ENCODE results near the gene CLEC12A.
"Not testable (repeated sequence)": the region's sequence is repeated elsewhere in the genome, so short reads cannot be mapped to it uniquely, and the experiment has no call there.

Gene CLEC12A

DNA sequence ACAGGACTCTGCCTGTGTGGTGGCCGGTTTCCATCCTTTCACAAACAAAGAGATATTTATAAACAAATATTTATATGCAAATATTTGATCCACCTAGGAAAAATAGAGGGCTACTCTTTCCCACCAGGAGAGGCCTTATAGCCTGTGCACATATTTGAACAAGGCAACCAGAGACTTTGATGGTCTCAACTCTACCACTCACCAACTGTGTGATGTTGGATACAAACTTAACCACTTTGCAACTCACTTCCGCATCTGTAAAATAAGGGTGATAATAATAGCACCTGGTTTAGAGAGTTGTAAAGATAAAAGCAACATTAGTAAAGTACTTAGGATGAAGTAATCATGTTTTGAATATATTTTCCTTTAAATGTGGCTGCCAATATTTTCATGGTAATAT is 1.5 kb upstream of the CLEC12A start:
- no peak for DNase-seq (ENCODE audit: low read depth, low spot score)

- no peak for DNase-seq (ENCODE audit: low read depth, low spot score)
These were observed 2.7 kb downstream of the CLEC12A start for GRCh38 chr12:9973949-9974348.

- not testable (repeated sequence) for DNase-seq (ENCODE audit: low read depth, low spot score)
These were observed 3.5 kb downstream of the CLEC12A start for GRCh38 chr12:9974731-9975130.

DNA sequence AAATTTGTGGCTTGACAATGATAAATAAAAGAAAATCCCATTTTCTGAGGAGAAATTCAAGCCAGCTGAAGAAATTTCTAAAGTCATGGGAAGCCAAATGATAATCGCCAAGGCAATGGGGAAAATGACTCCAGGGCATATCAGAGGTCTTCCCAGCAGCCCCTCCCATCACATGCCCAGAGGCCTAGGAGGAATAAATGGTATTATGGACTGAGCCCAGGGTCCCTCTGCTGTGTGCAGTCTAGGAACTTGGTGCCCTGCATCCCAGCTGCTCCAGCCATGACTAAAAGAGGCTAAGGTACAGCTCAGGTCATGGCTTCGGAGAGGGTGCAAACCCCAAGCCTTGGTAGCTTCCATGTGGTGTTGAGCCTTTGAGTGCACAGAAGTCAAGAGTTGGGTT is 4.4 kb downstream of the CLEC12A start:
- DNase-seq (ENCODE audit: low read depth, low spot score) = no peak

- DNase-seq (ENCODE audit: low read depth, low spot score) = not testable (repeated sequence)
These were observed 5.4 kb downstream of the CLEC12A start for GRCh38 chr12:9976626-9977025.

DNA sequence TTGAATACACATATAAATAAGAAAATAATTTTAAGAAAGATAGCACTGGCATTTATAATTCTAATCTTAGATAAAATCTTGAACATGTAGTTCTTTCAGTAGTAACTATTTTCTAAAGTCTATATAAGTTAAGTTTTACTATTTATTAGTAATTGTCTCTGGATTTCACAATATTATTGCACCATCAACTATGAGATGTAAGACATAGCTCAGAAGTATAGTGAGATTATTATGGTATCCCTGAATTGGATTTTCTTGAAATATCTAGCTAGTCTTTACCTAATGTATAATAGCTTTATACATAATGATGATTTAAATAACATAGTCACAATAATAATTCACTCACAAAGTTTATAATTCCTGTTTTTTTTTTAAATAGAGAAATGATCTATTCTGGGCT is 6.7 kb downstream of the CLEC12A start:
- DNase-seq (ENCODE audit: low read depth, low spot score) = no peak

GRCh38 chr12:9980126-9980525 is 8.9 kb downstream of the CLEC12A start:
- no peak for DNase-seq (ENCODE audit: low read depth, low spot score)

DNA sequence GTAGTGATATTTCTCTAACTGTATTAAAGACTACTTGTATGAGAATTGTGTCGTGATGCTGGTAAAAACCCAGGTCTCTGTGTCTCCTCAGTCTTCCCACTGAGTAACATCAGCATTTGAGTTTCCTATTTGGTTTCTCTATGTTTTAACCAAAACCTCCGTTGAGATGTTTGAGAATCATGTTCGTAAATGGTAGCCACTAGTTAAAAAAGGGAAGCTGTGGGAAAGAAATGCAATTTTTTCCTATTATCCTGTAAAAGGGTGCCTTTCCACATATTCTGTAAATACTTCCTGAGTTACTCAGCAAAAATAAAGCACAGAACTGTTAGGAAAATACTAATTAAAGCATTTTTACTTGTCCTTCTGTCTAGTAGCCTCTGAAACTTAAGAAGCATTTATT is 20.7 kb downstream of the CLEC12A start:
- DNase-seq (ENCODE audit: low read depth, low spot score) = no peak

DNA sequence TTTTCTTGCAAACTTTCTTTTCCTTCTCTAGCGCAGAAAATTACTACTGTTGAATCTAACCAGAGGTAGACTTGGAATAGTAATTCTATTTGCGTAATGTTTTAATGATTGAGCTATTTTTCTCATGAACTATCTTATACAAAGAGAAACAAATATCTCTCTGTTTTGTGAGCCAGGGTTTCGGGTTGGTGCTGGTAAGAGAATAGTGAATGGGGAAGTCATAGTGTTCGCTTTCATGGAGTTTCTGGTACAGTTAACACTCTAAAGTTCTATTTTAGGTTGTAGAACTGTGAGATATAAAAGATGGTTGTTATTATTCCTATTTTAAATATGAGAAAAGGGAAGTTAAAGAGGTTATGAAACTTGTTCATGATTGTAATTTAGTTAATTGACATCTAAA is 21.1 kb downstream of the CLEC12A start:
- no peak for DNase-seq (ENCODE audit: low read depth, low spot score)

- no peak for DNase-seq (ENCODE audit: low read depth, low spot score)
These were observed 27.8 kb downstream of the CLEC12A start, which contains the start of gene CLEC1B for GRCh38 chr12:9999016-9999415. TSS of gene CLEC1B (minus strand) at chr12:9999121. CDS start at chr12:9999100, 21 bp downstream.

DNA sequence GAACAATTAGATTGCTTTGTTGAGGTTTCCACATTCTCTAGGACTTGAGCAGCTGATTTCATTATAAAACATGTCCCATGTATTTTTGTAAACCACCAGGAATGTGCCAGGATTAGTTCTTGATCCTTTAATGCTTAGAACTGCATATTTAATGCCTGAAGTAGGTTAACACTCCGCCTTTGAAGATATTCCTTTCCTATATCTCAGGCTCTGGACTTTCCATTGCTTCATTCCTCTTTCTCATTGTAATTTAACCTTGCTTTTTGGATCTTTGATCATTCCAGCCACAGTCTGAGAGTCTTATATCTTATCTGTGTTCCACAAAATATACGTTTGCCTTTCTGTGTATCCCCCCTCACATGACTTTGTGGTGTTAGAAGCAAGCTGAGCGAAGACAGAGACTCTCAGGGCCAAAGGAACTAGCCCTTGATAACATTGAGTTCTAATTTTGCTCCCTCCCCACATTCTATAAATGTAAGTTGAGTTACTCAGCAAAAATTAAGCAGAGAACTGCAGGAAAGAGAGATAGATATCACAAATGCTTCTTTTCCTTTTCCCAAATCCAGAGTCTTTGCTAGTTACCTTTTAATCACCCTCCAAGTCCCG is 30.1 kb downstream of the CLEC12A start:
- no peak for DNase-seq (ENCODE audit: low read depth, low spot score)

- DNase-seq (ENCODE audit: low read depth, low spot score) = no peak
These were observed 41.6 kb downstream of the CLEC12A start for GRCh38 chr12:10012630-10013330.

DNA sequence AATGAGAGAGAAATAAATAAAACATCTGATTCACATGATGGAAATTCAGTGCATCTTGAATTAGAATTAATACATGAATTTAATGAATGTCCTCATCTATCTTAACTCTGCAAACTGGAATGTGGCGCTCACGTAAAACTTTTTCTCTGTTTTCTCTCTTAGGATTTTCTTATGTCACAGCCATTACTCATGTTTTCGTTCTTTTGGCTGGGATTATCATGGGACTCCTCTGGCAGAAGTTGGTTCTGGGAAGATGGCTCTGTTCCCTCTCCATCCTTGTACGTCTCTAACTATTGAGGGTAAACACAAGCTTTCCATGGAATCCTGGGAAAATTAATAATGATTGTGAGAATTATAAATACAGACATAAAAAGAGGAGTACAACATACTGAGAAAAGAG is 44.2 kb downstream of the CLEC12A start:
- no peak for DNase-seq (ENCODE audit: low read depth, low spot score)

DNA sequence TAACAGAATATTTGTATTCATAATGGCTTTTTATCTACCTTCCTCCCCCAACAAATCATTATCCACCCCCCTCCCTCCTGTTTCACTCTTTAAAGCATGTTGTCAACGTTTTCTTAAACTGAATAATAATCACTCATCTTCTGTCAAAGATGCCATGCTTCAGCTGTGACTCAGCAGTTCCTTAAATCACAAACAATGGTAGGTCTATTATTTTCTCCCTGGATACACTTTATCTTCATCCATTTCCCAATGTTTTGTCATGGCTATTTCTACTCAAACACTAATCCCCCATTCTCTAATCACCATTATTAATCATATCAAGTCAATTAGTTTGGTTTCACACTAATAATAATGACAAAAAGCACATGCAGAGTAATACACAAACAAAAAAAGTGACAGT is 45.7 kb downstream of the CLEC12A start:
- no peak for DNase-seq (ENCODE audit: low read depth, low spot score)

- DNase-seq (ENCODE audit: low read depth, low spot score) = no peak
These were observed 47.2 kb downstream of the CLEC12A start for GRCh38 chr12:10018386-10018785.

DNA sequence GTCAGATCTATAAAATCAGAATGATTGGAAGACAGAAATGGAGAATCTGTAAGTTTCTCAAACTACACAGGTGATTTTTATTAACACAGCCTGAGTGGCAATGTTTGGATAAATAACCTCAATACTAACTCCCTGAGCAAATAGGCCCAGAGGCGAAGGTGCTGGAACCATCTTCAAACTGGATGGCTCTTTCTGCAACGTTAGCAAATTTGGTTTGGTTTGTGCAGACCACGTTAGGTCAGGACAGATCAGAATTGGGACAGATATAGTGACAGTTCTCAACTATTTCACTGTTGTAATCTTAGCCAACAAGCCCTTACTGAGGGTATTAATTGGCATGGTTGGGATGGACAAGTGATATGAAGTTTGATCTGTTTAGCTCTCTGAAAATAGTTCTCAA is 50.1 kb downstream of the CLEC12A start:
- DNase-seq (ENCODE audit: low read depth, low spot score) = no peak

GRCh38 chr12:10025236-10025635 is 54.0 kb downstream of the CLEC12A start:
- no peak for DNase-seq (ENCODE audit: low read depth, low spot score)

- DNase-seq (ENCODE audit: low read depth, low spot score) = not testable (repeated sequence)
These were observed 55.5 kb downstream of the CLEC12A start for GRCh38 chr12:10026666-10027065.

GRCh38 chr12:10027311-10027710 is 56.1 kb downstream of the CLEC12A start:
- DNase-seq (ENCODE audit: low read depth, low spot score) = no peak

DNA sequence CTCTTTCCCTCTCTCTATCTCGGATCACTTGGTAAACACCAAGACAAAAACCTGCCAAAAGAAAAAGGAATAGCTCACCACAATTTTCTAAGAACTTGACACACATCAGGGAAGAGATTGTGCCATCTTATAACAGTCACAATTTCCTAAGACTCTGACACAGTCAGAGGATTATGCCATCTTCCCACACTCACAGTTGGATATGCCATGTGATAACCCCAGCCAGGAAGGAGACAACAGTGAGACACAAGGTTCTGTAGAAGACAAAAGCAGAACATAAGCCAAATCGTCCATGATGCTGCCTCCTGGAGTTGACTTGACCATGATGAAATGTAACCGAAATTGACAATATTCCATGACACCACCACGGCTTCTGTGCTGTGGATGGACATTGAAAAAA is 56.5 kb downstream of the CLEC12A start:
- DNase-seq (ENCODE audit: low read depth, low spot score) = no peak

DNA sequence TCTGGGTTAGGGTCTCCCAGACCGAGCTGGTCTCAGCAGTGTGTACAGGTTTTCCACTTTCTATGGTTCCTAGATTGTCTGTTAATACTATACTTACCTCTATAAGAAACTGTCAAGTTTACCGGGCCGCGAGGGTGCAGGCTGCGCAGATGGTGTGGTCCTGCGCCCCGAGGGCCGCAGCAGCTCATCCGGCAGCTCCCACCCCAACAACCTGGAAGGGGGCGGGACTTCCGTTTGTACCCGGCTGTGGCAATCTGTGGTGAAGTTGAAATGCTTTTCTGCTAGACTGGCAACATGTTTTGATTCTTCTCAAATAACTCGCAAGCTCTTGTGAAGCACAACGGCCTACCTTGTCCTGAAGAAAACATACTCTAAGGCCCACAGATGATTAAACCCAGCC is 59.2 kb downstream of the CLEC12A start, which contains the start of gene CLEC9A:
Gene CLEC9A, plus strand, starts transcription at position 237 of the 400 bp plus-strand sequence. CDS start 22,006 bp downstream, outside the sequence.
- DNase-seq (ENCODE audit: low read depth, low spot score) = no peak

DNA sequence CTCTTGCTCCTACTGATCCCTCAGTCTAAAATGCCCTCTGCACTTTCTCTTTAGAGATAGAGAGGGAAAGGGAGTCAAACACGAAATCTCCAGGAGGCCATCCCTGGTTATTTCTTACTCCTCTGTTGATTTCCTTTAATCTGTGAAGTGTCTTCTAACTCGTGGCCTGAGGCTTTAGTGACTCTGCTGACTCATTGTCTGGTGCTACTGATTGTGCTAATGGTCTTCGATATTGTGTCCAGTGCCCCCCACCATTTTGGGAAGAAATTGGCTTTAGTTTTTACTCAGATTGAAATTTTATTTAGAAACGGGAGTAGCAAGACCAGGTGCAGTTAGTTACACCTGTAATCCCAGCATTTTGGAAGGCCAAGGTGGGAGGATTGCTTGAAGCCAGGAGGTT is 60.1 kb downstream of the CLEC12A start:
- no peak for DNase-seq (ENCODE audit: low read depth, low spot score)

DNA sequence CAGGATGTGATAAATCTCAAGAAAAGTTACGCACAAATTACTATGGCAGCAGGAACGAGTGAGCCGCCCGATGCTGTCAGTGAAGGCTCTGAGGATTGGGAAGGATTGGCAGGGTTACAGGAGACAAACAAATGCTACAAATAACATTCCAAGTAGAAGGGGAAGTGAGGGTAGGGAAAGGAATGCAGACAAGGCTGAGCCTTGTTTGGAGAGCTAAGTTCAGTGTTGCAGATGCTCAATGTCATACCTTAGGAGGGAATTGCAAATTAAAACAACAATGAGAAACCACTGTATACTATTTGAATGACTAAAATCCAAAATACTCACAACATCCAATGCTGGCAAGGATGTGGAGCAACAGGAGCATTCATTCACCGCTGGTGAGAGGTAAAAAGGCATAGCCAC is 60.6 kb downstream of the CLEC12A start:
- DNase-seq (ENCODE audit: low read depth, low spot score) = peak; percentile 12
